GM12892 (cell line): ENCODE measurements around the gene ITPKB.
"Not testable (repeated sequence)": the region's sequence is repeated elsewhere in the genome, so short reads cannot be mapped to it uniquely, and the experiment has no call there.

Source experiments
- DNase-seq: peaks from one replicate; pipeline ENCODE4 v3.0.0; 2011; ENCODE audit not compliant: insufficient read length
- FAIRE-seq: peaks from 2 replicates; lab custom pipeline; 2011; peaks lifted over from hg19 to GRCh38; lab: Jason Lieb, UNC
- POLR2A ChIP-seq: IDR thresholded peaks from 2 replicates; pipeline ENCODE4 v1.6.1; 2011; ENCODE audit warnings: low read depth, low read length, control low read depth
- POLR2AphosphoS5 ChIP-seq: IDR thresholded peaks from 2 replicates; pipeline ENCODE4 v1.6.1; 2011; ENCODE audit warnings: low read depth, low read length, control low read depth
- TAF1 ChIP-seq: IDR thresholded peaks from 2 replicates; pipeline ENCODE4 v1.6.1; 2011; ENCODE audit warnings: low read depth, mild to moderate bottlenecking, control low read depth, low read length, borderline replicate concordance

The ITPKB gene

GRCh38 chr1:226645279-226645976 is 93.7 kb downstream of the ITPKB start:
- TF ChIP-seq POLR2AphosphoS5 = no peak
- TF ChIP-seq POLR2A = no peak
- DNase-seq (no peak), FAIRE-seq (no peak)

GRCh38 chr1:226644541-226645176 is 94.4 kb downstream of the ITPKB start:
- peak; percentile 73 for FAIRE-seq
- no peak for DNase-seq
- TF ChIP-seq POLR2A (no peak), TAF1 (no peak), POLR2AphosphoS5 (no peak)

- FAIRE-seq (peak; percentile 94), DNase-seq (peak; percentile 79)
- TF ChIP-seq POLR2A = no peak
- TF ChIP-seq POLR2AphosphoS5 = no peak
- TF ChIP-seq TAF1 = no peak
Observed at GRCh38 chr1:226643611-226644540, 95.2 kb downstream of the ITPKB start.

- DNase-seq = peak; percentile 77
- peak; percentile 86 for FAIRE-seq
- TF ChIP-seq POLR2AphosphoS5 (no peak), POLR2A (no peak), TAF1 (no peak)
Observed at GRCh38 chr1:226643177-226643576, 95.9 kb downstream of the ITPKB start.

GRCh38 chr1:226642421-226642820 is 96.7 kb downstream of the ITPKB start:
- TF ChIP-seq POLR2A = no peak
- TF ChIP-seq TAF1 = no peak
- TF ChIP-seq POLR2AphosphoS5 = no peak
- DNase-seq (no peak), FAIRE-seq (no peak)

DNA sequence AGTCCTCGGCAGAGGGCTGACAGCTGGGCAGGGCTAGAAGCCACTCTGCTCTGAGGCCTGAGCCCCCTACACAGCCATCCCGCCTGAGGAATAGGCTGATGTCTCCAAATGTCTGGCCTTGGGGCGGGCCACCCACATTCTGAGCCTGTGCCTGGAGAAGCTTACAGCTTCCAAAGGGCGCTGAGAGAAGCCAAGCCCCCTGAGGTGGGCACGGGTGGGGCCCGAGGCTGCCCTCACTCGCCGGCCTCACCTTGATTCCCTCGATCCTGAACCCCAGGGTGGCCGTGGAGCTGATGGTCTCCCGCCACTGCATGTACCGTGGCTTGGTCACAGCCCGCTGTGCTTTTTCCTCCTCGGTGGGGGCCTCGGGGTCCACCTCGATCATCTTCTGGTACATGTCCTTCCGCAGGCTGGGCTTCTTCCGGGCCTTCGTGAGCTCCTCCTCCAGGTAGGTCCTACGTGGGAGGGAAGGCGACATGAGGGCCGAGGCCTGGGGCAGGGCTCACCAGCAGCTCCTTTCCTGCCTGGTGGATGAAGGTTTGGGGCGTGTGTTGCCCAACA is 97.3 kb downstream of the ITPKB start:
- FAIRE-seq = no peak

DNA sequence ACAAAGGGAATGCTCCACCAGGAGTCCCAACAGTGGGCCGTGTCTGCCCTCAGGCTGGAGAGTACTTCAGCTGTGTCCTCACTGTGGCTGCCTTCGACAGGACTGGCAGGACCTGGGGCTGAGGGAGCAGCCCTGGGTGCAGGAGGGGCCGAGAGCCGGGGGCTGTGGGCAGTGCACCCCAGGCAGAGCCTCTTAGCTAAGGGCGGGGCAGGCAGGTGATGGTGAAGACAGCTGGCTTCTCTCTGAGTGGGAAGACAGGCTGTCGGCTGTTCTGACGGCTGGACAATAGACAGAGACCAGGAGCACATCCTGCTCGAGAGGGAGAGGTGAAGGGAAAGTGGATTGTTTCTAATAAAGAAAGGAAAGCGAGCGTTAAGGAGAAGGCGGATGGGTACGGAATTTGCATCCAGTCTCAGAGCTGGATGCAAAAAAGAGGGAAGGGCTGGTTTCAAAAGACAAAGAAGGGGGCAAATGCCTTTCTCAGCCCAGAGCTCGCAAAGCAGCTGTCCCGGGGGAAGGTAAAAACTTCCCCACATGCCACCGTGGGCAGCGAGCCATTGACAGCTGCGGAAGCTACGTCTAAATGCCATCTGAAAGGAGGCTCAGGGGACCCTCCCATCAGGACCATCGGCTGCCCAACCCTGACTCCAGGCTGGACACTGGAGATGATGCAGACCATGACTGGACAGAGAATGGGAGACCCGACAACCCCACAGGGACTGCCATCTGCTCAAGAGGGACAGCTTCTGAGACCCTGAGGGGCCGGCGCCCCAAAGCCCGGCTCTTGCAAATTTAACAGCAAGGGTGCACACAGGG is 98.6 kb downstream of the ITPKB start:
- no peak for TF ChIP-seq POLR2AphosphoS5
- no peak for TF ChIP-seq TAF1
- no peak for TF ChIP-seq POLR2A
- no peak for DNase-seq
- no peak for FAIRE-seq

More for the DNA sequence above, 97.3 kb downstream of the ITPKB start:
- no peak for DNase-seq
- TF ChIP-seq TAF1 = no peak
- TF ChIP-seq POLR2AphosphoS5 = no peak
- no peak for TF ChIP-seq POLR2A

GRCh38 chr1:226639631-226640061 is 99.4 kb downstream of the ITPKB start:
- no peak for FAIRE-seq
- DNase-seq = no peak
- TF ChIP-seq POLR2A (no peak), TAF1 (no peak)

GRCh38 chr1:226639206-226639605 is 99.9 kb downstream of the ITPKB start:
- FAIRE-seq, DNase-seq: not testable (repeated sequence)

DNA sequence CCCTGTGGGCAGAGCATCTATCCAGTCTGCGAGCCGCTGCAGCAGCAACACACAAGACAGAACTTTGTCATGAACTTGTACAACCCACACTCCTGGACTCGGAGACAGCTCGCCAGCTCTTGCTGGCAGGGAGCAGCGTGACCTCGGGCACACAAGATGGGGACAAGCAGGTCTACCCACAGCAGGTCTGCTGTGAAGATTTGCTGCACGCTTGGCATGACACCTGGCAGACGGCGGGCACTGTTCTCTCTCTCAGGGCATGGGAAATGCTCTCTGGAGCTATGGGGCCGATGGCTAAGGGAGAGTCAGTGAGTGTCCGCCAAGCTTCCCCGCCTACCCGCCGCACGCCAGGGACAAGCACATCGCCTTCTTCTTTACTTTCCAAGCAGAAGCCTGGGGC is 100.5 kb downstream of the ITPKB start:
- TF ChIP-seq POLR2AphosphoS5 (no peak), POLR2A (no peak), TAF1 (no peak)
- no peak for FAIRE-seq
- DNase-seq = no peak

GRCh38 chr1:226638001-226638601 is 101.0 kb downstream of the ITPKB start:
- FAIRE-seq (no peak), DNase-seq (no peak)
- TF ChIP-seq POLR2AphosphoS5 = no peak
- no peak for TF ChIP-seq POLR2A
- no peak for TF ChIP-seq TAF1
